ENCODE measurements around the gene SLC25A4. TPM values are rescaled to one million over a fixed set of nuclear protein-coding genes. Genes with fewer than 3 reads are reported as not detected.

SLC25A4 gene
- total and polyA plus RNA-seq, 10 of the 15 experiments (the other 5 are each of a cell fraction or from before 2014, with no cell fraction given) = 12.6 to 161 (median 38.2) TPM

DNA sequence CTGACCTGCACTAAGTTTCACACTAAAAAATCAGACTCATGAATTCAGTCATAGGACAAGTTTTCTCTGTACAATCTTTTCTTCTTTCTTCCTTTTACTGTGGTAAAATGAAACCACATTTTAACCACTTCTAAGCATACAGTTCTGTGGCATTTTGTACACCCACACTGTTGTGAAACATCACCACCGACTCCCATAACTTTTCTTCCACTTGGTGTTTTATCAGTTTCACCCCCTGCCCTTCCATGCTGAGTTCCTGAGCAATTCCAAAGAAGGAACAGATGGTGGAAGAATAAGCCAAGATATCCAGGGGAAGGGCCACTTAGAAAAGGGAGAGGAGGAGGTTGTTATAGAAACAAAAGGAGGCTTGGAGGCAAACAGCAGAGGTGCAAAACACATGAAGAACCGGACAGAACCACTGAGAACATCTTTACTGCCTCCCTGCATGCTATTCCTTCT, 22.6 kb downstream of the SLC25A4 start (continued):
- TF ChIP-seq, protein P1, sequence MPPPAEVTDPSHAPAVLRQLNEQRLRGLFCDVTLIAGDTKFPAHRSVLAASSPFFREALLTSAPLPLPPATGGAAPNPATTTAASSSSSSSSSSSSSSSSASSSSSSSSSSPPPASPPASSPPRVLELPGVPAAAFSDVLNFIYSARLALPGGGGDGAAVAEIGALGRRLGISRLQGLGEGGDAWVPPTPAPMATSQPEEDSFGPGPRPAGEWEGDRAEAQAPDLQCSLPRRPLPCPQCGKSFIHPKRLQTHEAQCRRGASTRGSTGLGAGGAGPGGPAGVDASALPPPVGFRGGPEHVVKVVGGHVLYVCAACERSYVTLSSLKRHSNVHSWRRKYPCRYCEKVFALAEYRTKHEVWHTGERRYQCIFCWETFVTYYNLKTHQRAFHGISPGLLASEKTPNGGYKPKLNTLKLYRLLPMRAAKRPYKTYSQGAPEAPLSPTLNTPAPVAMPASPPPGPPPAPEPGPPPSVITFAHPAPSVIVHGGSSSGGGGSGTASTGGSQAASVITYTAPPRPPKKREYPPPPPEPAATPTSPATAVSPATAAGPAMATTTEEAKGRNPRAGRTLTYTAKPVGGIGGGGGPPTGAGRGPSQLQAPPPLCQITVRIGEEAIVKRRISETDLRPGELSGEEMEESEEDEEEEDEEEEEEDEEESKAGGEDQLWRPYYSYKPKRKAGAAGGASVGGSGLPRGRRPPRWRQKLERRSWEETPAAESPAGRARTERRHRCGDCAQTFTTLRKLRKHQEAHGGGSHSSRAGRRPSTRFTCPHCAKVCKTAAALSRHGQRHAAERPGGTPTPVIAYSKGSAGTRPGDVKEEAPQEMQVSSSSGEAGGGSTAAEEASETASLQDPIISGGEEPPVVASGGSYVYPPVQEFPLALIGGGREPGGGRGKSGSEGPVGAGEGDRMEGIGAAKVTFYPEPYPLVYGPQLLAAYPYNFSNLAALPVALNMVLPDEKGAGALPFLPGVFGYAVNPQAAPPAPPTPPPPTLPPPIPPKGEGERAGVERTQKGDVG (CRISPR knock-in tag; IDR thresholded peaks at IDR 0.05) = no peak
- TF ChIP-seq, protein P2, sequence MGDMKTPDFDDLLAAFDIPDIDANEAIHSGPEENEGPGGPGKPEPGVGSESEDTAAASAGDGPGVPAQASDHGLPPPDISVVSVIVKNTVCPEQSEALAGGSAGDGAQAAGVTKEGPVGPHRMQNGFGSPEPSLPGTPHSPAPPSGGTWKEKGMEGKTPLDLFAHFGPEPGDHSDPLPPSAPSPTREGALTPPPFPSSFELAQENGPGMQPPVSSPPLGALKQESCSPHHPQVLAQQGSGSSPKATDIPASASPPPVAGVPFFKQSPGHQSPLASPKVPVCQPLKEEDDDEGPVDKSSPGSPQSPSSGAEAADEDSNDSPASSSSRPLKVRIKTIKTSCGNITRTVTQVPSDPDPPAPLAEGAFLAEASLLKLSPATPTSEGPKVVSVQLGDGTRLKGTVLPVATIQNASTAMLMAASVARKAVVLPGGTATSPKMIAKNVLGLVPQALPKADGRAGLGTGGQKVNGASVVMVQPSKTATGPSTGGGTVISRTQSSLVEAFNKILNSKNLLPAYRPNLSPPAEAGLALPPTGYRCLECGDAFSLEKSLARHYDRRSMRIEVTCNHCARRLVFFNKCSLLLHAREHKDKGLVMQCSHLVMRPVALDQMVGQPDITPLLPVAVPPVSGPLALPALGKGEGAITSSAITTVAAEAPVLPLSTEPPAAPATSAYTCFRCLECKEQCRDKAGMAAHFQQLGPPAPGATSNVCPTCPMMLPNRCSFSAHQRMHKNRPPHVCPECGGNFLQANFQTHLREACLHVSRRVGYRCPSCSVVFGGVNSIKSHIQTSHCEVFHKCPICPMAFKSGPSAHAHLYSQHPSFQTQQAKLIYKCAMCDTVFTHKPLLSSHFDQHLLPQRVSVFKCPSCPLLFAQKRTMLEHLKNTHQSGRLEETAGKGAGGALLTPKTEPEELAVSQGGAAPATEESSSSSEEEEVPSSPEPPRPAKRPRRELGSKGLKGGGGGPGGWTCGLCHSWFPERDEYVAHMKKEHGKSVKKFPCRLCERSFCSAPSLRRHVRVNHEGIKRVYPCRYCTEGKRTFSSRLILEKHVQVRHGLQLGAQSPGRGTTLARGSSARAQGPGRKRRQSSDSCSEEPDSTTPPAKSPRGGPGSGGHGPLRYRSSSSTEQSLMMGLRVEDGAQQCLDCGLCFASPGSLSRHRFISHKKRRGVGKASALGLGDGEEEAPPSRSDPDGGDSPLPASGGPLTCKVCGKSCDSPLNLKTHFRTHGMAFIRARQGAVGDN (IDR thresholded peaks at IDR 0.05) = no peak
- TF ChIP-seq NFXL1 (IDR thresholded peaks at IDR 0.05; ENCODE audit: borderline replicate concordance) (no peak), NR2F1 (conservative IDR thresholded peaks at IDR 0.05) (peak; percentile 62), GATAD2B (conservative IDR thresholded peaks at IDR 0.05; ENCODE audit: low read depth) (peak; percentile 66; the same call in 1 of the 2 replicates), CBX5 (IDR thresholded peaks at IDR 0.05; ENCODE audit: low read depth) (no peak), RUNX3 (IDR thresholded peaks at IDR 0.05; ENCODE audit: low read length) (peak; percentile 100), SREBF1 (IDR thresholded peaks at IDR 0.05; ENCODE audit: low read length) (0 out of 2 replicates have a peak, but pooled peaks have one; percentile 27), SIX5 (IDR thresholded peaks at IDR 0.05; ENCODE audit: low read depth, low read length, severe bottlenecking) (no peak), CHD2 (IDR thresholded peaks at IDR 0.05; ENCODE audit: borderline replicate concordance, low read depth, low read length) (0 out of 2 replicates have a peak, but pooled peaks have one; percentile 16), STAT1 (conservative IDR thresholded peaks at IDR 0.05) (no peak), KDM1A (IDR thresholded peaks at IDR 0.05; ENCODE audit: borderline replicate concordance) (no peak), TCF3 (IDR thresholded peaks at IDR 0.05; ENCODE audit: borderline replicate concordance, insufficient read depth, low read depth, low read length) (no peak), SP1 (IDR thresholded peaks at IDR 0.05; ENCODE audit: low read depth, low read length) (no peak), SUZ12 (IDR thresholded peaks at IDR 0.05; ENCODE audit: unreplicated experiment) (no peak), ZNF622 (IDR thresholded peaks at IDR 0.05) (no peak)
- TF ChIP-seq, protein P3, sequence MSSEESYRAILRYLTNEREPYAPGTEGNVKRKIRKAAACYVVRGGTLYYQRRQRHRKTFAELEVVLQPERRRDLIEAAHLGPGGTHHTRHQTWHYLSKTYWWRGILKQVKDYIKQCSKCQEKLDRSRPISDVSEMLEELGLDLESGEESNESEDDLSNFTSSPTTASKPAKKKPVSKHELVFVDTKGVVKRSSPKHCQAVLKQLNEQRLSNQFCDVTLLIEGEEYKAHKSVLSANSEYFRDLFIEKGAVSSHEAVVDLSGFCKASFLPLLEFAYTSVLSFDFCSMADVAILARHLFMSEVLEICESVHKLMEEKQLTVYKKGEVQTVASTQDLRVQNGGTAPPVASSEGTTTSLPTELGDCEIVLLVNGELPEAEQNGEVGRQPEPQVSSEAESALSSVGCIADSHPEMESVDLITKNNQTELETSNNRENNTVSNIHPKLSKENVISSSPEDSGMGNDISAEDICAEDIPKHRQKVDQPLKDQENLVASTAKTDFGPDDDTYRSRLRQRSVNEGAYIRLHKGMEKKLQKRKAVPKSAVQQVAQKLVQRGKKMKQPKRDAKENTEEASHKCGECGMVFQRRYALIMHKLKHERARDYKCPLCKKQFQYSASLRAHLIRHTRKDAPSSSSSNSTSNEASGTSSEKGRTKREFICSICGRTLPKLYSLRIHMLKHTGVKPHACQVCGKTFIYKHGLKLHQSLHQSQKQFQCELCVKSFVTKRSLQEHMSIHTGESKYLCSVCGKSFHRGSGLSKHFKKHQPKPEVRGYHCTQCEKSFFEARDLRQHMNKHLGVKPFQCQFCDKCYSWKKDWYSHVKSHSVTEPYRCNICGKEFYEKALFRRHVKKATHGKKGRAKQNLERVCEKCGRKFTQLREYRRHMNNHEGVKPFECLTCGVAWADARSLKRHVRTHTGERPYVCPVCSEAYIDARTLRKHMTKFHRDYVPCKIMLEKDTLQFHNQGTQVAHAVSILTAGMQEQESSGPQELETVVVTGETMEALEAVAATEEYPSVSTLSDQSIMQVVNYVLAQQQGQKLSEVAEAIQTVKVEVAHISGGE (CRISPR knock-in tag; IDR thresholded peaks at IDR 0.05) = no peak
- TF ChIP-seq, protein P4, sequence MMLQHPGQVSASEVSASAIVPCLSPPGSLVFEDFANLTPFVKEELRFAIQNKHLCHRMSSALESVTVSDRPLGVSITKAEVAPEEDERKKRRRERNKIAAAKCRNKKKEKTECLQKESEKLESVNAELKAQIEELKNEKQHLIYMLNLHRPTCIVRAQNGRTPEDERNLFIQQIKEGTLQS (IDR thresholded peaks at IDR 0.05; ENCODE audit: borderline replicate concordance, extremely low read depth, low read depth, low read length) = no peak
- TF ChIP-seq, protein P5, sequence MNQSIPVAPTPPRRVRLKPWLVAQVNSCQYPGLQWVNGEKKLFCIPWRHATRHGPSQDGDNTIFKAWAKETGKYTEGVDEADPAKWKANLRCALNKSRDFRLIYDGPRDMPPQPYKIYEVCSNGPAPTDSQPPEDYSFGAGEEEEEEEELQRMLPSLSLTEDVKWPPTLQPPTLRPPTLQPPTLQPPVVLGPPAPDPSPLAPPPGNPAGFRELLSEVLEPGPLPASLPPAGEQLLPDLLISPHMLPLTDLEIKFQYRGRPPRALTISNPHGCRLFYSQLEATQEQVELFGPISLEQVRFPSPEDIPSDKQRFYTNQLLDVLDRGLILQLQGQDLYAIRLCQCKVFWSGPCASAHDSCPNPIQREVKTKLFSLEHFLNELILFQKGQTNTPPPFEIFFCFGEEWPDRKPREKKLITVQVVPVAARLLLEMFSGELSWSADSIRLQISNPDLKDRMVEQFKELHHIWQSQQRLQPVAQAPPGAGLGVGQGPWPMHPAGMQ (IDR thresholded peaks at IDR 0.05; ENCODE audit: borderline replicate concordance) = no peak
